Activated CD4-positive, alpha-beta T cell treated with anti-CD3 and anti-CD28 coated beads for 1 hour (primary cell): ENCODE results near the gene STK17A.
"Not testable (repeated sequence)": the region's sequence is repeated elsewhere in the genome, so short reads cannot be mapped to it uniquely, and the experiment has no call there.

ENCODE experiments used
- DNase-seq: peaks from one replicate; pipeline ENCODE4 v3.0.0-alpha.2; 2020

The STK17A gene

DNA sequence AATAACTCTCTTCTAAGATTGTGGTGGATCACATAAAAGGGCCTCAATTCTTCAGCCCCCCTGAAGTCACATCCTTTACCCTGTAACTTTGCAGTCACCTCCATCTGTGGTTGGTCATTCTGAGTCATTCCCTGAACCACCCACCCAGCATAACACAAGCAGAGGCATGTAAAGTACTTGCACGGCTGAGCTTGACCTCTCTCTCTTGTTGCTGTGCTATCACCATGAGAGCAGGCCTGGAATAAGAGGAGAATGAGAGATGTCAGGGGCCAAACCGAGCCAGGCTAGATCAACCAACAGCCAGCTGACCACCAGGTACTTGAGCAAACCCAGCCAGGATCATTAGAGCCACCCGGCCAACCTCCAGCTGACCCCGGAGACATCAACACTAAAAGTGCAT, 13.5 kb upstream of the STK17A start:
- DNase-seq, result no peak

DNA sequence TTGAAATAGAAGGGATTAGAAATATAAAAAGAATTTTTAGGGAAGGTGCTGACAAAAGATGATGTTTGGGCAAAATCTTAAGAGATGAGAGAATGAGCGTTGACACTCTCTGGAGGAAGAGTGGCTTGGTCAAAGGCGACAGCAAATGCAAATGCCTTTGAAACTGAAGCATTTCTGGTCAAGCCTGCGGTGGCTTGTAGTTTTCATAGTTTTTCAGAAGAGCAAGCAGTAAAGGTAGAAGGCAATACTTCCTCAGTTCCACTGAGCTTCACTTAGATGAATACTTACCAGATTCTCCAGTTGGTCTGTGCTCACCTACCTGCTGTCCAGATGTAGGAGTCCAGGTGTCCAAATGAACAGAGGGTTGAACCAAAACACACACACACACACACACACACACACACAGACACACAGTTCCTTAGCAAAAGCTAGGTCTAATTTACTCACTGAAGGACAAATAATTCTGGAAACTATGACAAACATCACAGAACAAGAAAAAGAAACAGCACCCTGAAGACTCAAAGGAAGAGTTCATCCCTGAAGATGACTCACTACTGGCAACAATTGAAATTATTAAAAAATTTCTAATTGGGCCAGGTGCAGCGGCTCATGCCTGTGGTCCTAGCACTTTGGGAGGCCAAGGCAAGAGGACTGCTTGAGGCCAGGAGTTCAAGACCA, 12.1 kb upstream of the STK17A start:
- DNase-seq, result no peak

DNA sequence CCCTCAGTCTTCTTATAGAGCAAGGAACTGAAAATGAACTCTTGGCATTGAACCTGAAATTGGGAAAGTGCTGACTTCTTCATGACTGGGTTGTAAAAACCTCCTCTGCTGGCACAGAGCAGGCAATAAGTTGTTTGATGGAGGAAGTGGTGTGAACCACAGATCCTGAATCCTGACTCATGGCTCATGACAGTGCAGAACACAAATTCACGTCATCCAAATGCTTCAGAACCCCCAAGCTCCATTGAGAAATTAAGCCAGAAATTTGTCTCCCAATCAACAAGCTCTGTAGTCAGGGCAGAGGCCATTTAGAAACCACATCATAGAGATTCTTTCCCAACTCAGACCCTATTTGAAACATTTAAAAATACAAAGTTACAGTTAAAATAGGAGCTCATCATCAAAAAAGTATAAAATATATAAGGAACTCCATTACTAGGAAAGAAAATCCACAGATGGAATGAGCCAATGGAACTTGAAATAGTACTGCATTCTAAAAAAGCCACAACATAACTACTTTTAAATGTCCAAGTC, 10.3 kb upstream of the STK17A start:
- no peak for DNase-seq

DNA sequence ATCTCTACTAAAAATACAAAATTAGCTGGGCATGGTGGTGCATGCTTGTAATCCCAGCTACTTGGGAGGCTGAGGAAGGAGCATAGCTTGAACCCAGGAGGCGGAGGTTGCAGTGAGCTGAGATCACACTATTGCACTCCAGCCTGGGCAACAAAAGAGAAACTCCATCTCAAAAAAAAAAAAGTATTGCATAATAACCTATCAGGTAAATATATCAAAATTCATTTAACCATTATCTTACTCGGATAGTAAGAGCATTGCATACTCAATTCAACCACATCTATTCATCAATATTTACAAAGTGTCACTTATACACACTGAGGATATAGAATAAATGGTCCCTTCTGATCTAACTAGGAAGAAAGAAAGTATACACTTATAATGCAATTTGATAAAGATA, 9.1 kb upstream of the STK17A start:
- DNase-seq, result not testable (repeated sequence)

DNA sequence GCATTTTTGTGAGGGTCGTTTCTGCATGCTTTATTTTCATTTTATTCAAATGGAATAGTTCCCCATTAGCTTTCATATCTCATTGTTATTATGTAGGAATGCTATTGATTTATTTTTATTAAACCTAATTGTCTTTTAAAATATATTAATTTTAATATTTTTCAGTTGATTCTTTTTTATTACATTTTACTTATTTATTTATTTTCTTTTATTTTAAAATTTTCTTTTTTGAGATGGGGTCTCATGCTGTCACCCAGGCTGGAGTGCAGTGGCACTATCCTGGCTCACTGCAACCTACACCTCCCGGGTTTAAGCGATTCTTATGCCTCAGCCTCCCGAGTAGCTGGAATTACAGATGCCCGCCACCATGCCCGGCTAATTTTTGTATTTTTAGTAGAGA, 7.4 kb upstream of the STK17A start:
- DNase-seq, result no peak

DNA sequence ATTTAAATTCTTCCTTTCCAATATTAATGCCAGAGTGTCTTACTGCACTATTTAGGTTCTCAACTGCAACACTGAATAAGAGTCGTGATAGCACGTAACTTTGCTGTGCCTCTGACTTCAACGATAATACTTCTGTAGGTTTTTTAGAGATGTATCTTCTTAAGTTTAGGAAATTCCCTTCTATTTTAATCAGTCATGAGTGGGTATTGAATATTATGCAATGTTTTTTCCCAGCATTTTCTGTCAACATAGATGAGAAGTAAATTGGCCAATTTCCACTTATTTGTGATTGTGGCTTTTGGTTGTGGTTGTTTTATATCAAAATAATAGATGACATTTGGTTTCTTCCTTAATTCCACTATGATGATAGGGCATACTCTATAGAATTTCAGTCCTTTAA, 6.7 kb upstream of the STK17A start:
- DNase-seq, result no peak

DNA sequence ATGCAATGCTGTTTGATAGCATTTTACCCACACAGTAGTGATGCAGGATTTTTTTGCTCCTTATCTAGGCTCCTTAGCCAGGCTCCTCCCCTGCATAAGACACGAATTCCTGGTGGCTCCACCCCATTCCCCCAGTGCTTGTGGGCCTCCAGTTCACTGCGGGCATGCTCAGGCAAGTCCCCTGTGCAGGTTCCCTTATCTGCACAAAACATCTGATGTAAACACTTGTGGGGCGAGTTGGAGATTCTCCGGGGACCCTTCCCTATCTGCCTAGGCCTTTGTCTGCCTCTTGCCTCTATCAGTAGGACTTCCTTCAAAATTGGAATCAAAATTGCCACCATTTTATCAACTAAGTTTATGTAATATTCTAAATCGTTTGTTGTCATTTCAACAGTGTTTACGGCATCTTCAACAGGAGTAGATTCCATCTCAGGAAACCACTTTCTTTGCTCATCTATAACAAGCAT, 5.4 kb upstream of the STK17A start:
- DNase-seq, result no peak

DNA sequence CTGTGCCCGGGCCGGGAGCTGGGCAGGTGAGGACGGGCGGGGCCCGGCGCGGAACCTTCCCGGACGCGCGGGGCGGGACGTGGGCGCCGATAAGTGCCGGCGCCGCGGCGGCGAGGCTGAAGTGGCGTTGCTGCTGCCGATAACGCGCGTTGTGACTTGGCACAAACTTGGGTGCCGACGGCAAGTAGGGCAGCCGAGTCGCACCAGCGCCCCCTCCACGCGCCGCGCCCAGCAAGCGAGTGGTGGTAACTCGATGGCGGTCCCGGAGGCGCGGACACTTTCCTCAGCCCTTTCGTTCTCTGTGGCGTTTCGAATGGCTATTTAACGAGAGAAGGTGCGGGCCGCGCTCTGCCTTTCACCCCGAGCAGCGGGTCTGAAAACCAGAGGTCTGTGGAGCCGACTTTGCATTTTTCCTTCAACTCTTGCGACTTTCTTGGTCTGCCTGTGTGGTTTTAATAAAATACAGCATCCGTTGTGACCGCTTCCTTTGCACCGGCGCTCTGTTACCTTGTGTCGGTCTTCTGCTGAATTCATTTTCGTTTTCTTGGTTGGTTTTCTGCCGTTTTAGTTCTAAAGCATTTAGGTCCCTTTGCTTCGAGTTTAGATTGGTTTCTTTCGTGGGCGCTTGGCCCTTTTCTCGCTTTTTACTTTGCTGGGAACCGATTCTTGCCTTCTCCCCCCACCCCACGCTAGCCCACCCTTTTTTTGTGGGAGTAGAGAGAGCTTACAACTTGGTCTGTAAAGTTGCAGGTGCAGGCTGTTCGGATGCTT, 701 bp downstream of the STK17A start:
- peak; percentile 52 for DNase-seq

DNA sequence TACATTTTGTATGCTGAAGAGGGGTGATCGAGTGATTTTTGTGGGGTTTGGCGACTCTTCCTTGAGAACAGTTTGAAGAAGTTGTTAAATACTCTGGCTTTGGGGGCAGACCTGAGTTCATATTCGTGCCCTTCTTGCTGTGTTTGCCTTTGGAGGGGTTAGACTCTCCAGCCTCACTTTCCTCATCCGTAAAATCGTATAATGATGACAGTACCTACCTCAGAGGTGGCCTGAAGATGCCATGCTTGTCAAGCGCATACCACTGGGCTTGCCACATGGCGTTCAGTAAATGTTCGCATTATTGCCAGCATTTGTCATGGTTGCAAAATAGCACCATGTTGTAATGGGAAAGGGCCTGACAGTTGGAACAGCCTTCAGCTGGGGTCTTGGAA, 1.3 kb downstream of the STK17A start:
- no peak for DNase-seq

DNA sequence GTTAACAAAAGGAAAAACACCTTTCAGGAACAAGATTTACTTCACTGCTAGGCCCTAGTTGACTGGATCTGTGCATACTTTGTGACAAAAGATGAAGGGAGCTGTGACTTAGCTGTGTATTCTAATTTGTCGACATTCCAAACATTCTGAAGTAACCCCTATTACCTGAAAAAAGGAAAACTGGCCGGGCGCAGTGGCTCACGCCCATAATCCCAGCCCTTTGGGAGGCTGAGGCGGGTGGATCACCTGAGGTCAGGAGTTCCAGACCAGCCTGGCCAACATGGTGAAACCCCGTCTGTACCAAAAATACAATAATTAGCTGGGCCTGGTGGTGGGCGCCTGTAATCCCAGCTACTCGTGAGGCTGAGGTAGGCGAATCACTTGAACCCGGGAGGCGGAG, 1.8 kb downstream of the STK17A start:
- not testable (repeated sequence) for DNase-seq

DNA sequence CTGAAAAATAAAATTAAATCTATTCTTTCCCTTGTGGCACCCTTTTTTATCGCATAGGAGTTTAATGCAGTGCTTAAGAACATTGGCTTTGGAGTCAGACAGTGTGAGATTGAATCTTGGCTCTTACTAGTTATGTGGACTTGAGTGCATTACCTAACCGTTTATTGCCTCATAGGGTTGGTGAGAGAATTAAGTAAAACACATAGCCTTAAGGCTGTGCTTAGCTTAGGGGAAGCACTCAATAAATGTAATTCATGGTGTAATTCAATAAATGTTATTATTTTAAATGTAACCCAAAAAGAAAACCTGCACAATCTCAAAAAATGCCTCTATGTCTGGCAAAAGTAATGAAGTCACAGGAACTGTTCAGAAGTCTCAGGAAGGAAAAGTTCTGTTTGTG, 2.7 kb downstream of the STK17A start:
- no peak for DNase-seq

DNA sequence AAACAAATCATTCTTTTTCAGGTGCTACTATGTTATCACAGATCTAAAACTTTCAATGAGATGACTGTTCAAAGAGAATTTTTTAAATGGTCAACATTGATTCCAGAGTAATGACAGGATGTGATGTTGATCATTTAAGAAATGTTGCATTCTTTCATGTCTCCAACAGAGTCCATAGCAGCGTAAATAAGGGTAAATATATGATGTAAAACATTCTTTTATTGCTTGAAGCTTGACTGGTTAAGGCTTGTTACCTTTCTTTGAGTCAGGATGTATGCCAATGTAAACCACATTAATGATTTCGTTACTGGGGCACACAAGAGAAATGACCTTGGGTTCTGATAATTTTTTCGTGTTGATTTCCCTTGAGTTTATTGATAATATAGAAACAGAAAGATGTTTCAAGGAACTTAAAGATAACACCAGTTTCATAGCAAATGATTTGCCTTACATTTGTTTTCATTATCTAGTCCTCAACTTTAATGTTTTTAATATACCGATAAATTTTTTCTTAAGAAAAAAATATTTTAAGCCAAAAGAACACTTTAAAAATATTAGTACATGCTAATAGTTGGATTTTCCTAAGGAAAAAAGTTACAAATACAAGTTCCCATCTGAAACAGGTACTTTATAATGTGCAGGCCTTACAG, 3.5 kb downstream of the STK17A start:
- no peak for DNase-seq

DNA sequence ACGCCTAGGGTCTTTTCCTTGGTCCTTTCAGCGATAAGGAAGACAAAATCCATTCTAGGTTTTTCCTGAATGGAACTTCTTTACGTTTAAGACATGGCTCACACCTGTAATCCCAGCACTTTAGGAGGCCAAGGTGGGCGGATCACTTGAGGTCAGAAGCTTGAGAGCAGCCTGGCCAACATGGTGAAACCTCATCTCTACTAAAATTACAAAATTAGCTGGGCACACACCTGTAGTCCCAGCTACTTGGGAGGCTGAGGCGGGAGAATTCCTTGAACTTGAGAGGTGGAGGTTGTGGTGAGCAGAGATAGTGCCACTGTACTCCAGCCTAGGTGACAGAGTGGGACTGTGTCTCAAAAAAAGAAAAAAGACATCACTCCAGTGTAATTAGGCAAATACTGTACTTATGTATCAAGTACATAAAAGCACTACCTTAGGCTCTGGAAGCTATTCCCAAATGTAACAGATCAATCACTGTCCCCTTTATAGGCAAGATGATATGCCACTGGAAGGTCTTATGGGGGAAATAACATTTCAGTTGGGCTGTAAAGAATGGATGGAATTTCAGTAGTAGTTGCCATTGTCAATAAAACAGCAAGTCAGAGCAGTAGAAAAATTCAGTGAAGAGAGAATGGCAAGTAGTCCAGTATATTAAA, 5.7 kb downstream of the STK17A start:
- no peak for DNase-seq

DNA sequence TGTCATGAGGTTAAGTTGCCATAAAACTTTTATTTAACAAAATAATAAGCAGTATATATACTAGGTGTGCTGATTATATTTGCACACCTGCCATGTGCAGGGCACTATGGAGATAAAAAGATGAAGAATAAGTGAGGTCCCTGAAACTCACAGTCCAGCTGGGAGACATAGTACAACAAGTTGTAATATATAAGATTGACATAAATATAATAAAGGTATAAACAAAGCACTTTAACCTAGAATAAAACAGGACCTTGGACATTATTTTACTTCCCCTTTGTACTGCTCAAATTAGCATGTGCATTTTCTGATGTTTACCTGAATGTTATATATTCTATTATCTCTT, 6.2 kb downstream of the STK17A start:
- no peak for DNase-seq

DNA sequence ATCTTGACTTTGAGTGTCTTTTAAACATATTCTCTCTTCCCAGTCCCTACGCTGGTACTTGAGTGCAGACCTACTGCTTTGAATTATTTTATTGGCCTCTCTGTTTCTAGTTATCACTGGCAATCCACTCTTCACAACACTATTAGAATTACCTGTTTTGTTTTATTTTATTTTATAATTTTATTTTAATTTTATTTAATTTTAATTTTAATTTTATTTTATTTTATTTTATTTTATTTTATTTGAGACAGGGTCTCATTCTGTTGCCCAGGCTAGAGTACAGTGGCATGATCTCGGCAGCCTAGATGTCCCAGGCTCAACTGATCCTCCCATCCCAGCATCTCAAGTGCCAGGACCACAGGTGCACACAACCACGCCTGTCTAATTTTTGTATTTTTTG, 6.8 kb downstream of the STK17A start:
- no peak for DNase-seq

DNA sequence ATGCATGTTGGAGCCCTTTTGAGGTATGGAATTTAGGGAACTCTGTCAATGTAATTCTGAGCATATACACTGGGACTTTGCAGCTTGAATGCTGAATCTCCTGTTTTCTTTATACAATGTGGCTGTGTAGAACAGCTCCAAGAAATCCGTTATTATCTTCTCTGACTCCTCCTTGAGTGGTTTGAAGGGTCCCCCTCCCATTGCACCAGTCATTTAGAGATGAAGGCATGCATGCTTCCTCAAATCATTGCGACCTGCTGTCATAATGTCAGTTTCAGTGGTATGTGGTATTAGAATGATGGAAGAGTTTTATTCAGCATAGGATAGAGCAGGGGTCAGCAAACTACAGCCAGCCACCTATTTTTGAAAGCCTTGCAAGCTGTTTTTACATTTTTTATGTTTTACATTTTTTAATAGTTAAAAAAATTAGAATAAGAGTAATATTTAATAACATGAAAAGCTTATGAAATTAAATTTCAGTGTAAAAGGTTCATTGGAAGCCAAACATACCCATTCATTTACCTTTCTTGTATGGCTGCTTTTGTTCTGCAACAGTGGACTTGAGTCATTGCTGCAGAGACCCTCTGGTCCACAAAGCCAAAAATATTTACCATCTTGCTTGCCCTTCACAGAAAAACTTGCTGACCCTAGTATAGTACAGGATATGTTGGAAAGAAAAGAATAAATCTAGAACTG, 8.1 kb downstream of the STK17A start:
- DNase-seq, result no peak

DNA sequence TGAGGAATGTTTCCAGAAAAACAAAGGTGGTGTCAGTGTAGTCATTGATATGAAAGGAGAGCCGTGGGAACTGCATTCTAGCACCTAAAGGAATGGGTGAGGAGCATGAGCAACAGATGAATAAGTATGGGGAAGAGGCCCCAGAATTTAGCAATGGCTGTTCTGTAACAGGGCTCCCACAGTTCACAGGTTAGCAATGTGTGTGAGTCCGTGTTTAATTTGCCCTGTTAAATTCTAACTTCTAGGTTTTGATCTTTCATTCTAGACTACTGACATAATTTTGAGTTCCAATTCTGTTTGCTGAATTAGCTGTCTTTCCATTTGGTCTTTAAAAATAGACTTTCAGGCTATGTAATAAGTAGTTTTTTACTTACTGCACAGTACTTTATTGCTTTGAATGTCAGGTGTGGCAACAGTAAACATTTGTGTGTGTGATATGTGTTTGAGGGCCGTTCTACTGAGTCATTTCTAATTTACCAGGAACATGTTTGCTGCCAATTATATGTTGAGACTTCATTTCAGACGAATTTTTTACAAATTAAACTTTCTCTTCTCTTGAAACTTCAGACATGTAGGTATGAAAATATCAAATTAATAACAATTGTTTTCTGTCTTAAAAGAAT, 8.8 kb downstream of the STK17A start:
- DNase-seq, result no peak

DNA sequence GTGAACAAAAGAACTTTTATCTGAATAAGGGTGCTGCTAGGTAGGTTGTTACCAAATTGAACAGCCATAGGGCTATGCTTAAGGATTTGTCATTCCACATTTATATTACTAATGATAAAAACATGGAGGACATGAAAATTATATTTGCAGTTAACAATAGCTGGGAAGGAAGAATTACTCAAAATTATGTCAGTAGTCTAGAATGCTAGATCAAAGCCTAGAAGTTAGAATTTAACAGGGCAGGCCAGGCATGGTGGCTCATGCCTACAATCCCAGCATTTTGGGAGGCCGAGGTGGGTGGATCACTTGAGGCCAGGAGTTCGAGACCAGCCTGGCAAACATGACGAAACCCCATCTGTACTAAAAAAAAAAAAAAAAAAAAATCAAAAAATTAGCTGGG, 9.4 kb downstream of the STK17A start:
- DNase-seq, result no peak

DNA sequence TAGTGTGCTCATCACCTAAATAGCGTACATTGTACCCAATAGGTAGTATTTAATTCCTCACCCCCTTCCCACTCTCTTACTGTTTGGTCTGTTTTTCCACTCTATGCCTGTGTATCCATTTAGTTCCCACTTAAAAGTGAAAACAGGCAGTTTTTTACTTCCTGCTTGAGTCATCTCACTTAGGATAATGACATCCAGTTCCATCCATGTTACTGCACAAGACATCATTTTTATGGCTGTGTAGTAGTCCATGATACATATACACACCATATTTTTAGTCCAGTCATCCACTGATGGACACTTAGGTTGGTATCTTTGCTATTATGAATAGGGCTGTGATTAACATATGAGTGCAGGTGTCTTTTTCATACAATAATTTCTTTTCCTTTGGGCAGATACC, 10.1 kb downstream of the STK17A start:
- DNase-seq, result no peak

DNA sequence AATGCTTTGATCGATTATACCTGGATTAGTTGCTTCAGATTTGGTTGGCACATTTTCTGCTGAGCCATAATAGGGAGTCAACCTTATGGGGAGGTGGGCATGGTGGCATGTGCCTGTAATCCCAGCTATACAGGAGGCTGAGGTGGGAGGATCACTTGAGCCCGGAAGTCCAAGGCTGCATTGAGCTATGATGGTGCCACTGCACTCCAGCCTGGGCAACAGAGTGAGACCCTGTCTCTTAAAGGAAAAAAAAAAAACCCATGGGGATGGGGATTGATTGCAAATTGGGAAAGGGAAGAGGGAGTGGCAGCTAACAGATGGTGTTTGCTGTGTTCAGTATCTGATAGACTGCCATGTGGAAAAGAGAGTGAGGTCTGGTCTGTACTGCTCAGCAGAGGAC, 11.1 kb downstream of the STK17A start:
- DNase-seq, result no peak

DNA sequence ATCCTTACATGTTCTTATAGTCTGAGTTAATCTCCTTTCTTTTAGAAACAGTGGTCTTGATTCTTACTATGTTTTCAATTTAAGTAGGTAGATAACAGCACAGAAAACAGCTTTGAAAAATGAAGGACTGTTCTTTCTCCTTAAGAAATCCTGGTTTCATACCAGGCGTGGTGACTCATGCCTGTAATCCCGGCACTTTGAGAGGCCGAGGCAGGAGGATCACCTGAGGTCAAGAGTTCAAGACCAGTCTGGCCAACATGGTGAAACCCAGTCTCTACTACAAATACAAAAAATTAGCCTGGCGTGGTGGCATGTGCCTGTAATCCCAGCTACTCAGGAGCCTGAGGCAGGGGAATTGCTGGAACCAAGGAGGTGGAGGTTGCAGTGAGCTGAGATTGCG, 13.5 kb downstream of the STK17A start:
- DNase-seq, result not testable (repeated sequence)

DNA sequence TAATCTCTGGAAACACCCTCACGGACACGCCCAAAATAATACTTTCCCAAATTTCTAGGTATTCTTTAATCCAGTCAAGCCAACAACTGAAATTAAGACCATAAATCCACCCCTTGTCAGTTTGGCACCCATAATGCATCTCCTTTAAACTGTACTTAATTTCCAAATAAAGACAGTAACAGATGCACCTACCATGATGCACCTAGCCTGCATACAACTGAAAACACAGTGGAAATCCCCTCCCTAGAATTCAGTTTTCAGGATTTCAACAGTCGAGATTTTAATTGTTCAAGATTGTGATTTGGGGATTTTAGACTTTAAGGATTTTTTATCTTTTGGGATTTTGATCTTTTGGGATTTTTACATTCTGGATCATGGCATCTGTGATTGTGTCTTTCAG, 17.1 kb downstream of the STK17A start:
- no peak for DNase-seq
